Measurements from ENCODE around the gene POLE4.

GRCh38 chr2:74991977-74992376 lies 33.5 kb downstream of the POLE4 start:
- no peak for TF ChIP-seq POLR2A (IDR thresholded peaks at IDR 0.05)
- TF ChIP-seq CTCF (IDR thresholded peaks at IDR 0.05) = no peak
- TF ChIP-seq POLR2AphosphoS5 (IDR thresholded peaks at IDR 0.05) = no peak

Data from transverse colon (tissue), 4 donors.